ENCODE measurements around the gene EML4. TPM values are rescaled to one million over a fixed set of nuclear protein-coding genes. Genes with fewer than 3 reads are reported as not detected.

EML4 gene
- total RNA-seq, 2 donors from 2014 or later, result 32.8 to 59.9 TPM

- no peak for TF ChIP-seq CTCF (IDR thresholded peaks at IDR 0.05)
- DNase-seq (ENCODE audit: low spot score) (no peak), ATAC-seq (ENCODE audit: insufficient number of reproducible peaks, low FRiP score, low read depth) (no peak)
- H3K4me3 ChIP-seq, result no peak overlapping the region
- no peaks in the 10 kb centered on the region for H3K9me3 ChIP-seq
- no peak overlapping the region for H3K27ac ChIP-seq
- peaks cover 0 to 16% of the 10 kb centered on the region in 2 donors for H3K4me1 ChIP-seq (ENCODE audit: control insufficient read depth in 1 of 2, low read depth in 2 of 2)
- no peaks in the 10 kb centered on the region for H3K27me3 ChIP-seq (replicated peaks; ENCODE audit: insufficient read depth)
- H3K36me3 ChIP-seq, result peaks cover 16% of the 10 kb centered on the region
Observed at GRCh38 chr2:42281416-42282081, 112.4 kb downstream of the EML4 start.

DNA sequence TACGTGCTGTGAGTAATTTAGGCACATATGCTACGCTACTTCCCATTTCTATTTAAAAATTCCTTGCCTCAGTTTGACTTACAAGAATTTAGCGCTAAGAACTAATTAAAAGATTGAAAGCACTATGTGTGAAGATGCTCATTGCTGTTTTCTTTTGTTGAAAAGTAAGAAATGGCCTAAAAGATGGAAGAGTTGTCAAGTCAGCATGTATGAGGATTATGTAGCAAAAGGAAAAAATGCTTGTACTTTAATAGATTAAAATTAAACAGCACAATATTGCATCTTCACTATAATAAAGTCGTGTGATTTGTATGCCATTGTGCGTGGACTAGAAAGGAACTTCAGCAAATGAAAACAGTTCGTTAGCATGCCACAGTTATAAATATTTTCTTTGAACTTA is 114.9 kb downstream of the EML4 start:
- DNase-seq (ENCODE audit: low spot score) (no peak), ATAC-seq (ENCODE audit: insufficient number of reproducible peaks, low FRiP score, low read depth) (no peak)
- no peak for TF ChIP-seq CTCF (IDR thresholded peaks at IDR 0.05)
- no peaks in the 10 kb centered on the region for H3K27me3 ChIP-seq (replicated peaks; ENCODE audit: insufficient read depth)
- H3K9me3 ChIP-seq, result no peaks in the 10 kb centered on the region
- peaks cover 16% of the 10 kb centered on the region for H3K36me3 ChIP-seq
- H3K27ac ChIP-seq, result no peak overlapping the region
- no peak overlapping the region for H3K4me3 ChIP-seq
- H3K4me1 ChIP-seq (ENCODE audit: control insufficient read depth in 1 of 2, low read depth in 2 of 2), result no peaks in the 10 kb centered on the region

DNA sequence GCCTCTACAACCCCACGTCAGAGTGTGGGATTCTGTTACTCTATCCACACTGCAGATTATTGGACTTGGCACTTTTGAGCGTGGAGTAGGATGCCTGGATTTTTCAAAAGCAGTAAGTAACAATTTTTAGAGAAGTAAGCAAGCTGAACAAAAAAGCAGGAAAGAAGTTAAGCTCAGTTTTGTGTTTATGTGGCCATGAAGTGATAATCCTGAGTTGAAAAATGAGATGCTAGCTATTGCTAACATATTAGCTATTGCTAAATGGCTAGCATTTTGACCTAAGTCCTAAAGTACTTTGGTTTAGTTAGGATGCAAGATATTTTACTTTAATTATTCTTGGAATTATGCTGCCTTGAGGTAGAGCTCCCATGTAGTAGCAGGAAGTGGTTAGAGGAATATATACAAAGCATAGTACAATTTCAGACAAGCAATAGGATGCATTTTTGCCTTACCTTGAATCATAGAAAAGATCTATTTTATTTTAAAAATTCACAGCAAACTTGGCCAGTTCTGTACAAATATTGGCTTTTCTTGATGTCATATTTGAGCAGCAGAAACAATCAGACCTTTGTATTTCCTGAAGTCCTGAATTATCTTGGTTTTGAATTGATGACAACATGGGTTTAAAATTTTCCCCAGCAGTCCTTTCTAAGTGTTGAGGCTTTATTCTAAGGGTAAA is 117.3 kb downstream of the EML4 start:
- Histone ChIP-seq H3K27ac (no peak overlapping the region), H3K27me3 (replicated peaks; ENCODE audit: insufficient read depth) (no peaks in the 10 kb centered on the region), H3K4me3 (no peak overlapping the region), H3K9me3 (no peaks in the 10 kb centered on the region), H3K36me3 (peaks cover 13% of the 10 kb centered on the region), H3K4me1 (ENCODE audit: control insufficient read depth in 1 of 2, low read depth in 2 of 2) (no peaks in the 10 kb centered on the region)
- DNase-seq (ENCODE audit: low spot score), result no peak
- no peak for TF ChIP-seq CTCF (IDR thresholded peaks at IDR 0.05)
- no peak for ATAC-seq (ENCODE audit: insufficient number of reproducible peaks, low FRiP score, low read depth)

- TF ChIP-seq CTCF (IDR thresholded peaks at IDR 0.05), result no peak
- Histone ChIP-seq H3K9me3 (no peaks in the 10 kb centered on the region), H3K4me1 (ENCODE audit: control insufficient read depth in 1 of 2, low read depth in 2 of 2) (no peaks in the 10 kb centered on the region), H3K27ac (no peak overlapping the region), H3K36me3 (peaks cover 4% of the 10 kb centered on the region), H3K4me3 (no peak overlapping the region), H3K27me3 (replicated peaks; ENCODE audit: insufficient read depth) (no peaks in the 10 kb centered on the region)
- DNase-seq (ENCODE audit: low spot score), result no peak
- ATAC-seq (ENCODE audit: insufficient number of reproducible peaks, low FRiP score, low read depth), result no peak
Observed at GRCh38 chr2:42288811-42289210, 119.7 kb downstream of the EML4 start.

GRCh38 chr2:42289222-42289621 is 120.1 kb downstream of the EML4 start:
- no peak for TF ChIP-seq CTCF (IDR thresholded peaks at IDR 0.05)

More at GRCh38 chr2:42289222-42289621, 120.1 kb downstream of the EML4 start:
- H3K4me3 ChIP-seq, result no peak overlapping the region
- no peaks in the 10 kb centered on the region for H3K4me1 ChIP-seq (ENCODE audit: control insufficient read depth in 1 of 2, low read depth in 2 of 2)
- H3K27me3 ChIP-seq (replicated peaks; ENCODE audit: insufficient read depth), result no peaks in the 10 kb centered on the region
- H3K27ac ChIP-seq, result no peak overlapping the region
- ATAC-seq (ENCODE audit: insufficient number of reproducible peaks, low FRiP score, low read depth) (no peak), DNase-seq (ENCODE audit: low spot score) (no peak)
- no peaks in the 10 kb centered on the region for H3K9me3 ChIP-seq
- peaks cover 4% of the 10 kb centered on the region for H3K36me3 ChIP-seq
